Parietal lobe (tissue), 2 donors: ENCODE results near the gene PARP16. TPM values are rescaled to one million over a fixed set of nuclear protein-coding genes. Genes with fewer than 3 reads are reported as not detected.

Experiments
- small RNA-seq: library from RNA; depleted of rRNA; stranded (forward); fragments of <200 nt; gene quantifications from one replicate; pipeline ENCODE3, GENCODE V24; 2014; ENCODE audit warnings: low replicate concordance
- total RNA-seq: library from RNA; depleted of rRNA; stranded (reverse); fragments of >200 nt; gene quantifications from one replicate; pipeline ENCODE4 v1.2.3, GENCODE V29; 2014

The PARP16 gene
- 16.6 TPM for total RNA-seq

DNA sequence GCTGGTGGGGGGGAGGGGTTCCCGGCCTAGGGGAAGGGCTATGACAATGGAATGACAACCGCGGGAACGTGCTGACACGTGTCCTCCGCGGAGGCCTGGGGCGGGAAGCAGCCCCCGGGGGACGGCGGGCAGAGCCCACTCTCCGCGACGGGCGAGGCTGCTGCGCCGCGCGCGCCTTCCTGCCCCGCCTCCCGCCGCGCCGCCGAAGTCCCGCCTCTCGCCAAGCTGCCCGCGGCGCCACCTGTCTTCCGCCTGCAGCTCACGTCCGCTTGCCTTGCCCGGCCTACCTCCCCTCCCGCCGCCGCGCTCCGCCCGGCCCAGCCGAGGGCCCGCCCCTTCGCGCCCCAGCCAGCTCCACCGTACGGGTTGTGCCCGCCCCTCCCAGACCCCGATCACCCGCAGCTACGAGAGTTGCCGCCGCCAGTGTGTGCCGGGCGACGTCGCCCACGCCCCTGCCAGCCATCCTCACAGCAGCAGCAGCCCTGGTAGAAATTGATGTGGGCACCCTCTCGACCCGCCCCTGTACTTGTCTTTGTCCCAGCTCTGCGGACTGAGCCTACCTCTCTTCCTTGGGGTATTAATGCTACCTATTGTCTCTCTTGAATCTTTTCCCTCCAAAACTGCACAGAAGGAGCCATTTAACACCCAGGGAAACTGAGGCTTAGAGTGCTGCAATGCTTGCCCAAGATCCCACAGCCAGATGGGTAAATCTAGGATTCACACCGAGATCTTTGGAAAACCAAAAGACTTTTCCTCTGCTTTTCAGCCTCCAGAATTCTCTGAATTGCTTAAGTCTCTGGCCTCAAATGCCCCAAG is at the start of gene PARP16:
Gene PARP16, minus strand, starts transcription at position 180 of the 816 bp plus-strand sequence. CDS start 457 bp downstream, outside the sequence.

DNA sequence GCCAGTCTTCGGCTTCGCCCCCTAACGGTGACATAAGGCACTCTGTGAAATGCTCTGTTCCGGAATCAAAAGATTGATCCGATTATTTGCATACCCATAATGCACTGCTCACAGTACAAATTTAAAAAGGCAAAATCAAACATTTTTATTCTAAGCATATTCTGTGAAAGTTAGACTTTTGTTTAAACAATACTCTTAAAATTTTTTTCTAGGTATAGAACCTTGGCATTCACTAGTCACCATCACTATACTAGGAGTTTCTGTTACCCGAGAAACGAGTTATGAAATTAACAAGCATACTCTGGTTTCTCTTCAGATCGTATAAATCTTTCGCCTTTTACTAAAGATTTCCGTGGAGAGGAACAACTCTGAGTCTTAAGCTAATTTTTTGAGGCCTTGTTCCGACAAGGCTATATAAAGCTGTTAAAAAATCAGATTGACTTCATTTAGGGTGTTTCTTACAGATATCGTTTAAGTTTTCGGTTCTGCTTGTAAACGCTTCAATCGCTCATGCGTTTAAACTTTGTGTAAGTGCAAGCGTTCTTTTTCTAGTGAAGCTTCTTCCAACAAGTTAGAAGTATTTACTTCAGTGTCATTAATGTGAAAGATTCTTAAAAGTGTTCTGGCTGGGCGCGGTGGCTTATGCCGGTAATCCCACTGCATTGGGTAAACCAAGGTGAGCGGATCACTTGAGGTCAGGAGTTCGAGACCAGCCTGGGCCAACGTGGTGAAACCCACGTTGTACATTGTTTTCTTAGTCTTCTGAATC is 17.9 kb upstream of the PARP16 start, which contains the start of gene RNU5B-1:
Gene RNU5B-1, plus strand, starts transcription at position 297 of the 769 bp plus-strand sequence.

GRCh38 chr15:65210770-65211481 is 75.8 kb downstream of the PARP16 start, which contains the start of gene CILP:
Gene CILP (minus strand): TSS chr15:65211473. CDS start chr15:65209755, 1,718 bp downstream.

Small RNA genes lying within 50 kb of the gene (small RNA-seq; reads per million reads assigned to genes)
- gene AC068213.1 = not detected
- gene RNU5A-1 = 460,325 reads per million, percentile 100 among the genes with 10 or more reads in this experiment
- gene RNU5B-1 = 255,964 reads per million, percentile 100 among the genes with 10 or more reads in this experiment
- gene RNU6-686P = not detected
- gene SNORA24B = 0.12 reads per million

Other genes starting within 250 kb of the PARP16 start
- not detected for gene SLC51B, start 241.5 kb downstream of the PARP16 start, total RNA-seq
- 2.8 TPM for gene RASL12, start 218.9 kb downstream of the PARP16 start, total RNA-seq
- gene KBTBD13, start 210.1 kb downstream of the PARP16 start, total RNA-seq = not detected
- gene UBAP1L, start 171.7 kb downstream of the PARP16 start, total RNA-seq = 12.5 TPM
- 23.5 TPM for gene PDCD7, start 153.1 kb downstream of the PARP16 start, total RNA-seq
- gene CLPX, start 101.5 kb downstream of the PARP16 start, total RNA-seq = 66.7 TPM
- gene CILP, start 75.4 kb downstream of the PARP16 start, total RNA-seq = 0.63 TPM
- not detected for gene RNU5A-1, start 9.2 kb upstream of the PARP16 start, total RNA-seq
- not detected for gene RNU5B-1, start 17.8 kb upstream of the PARP16 start, total RNA-seq
- 23.2 TPM for gene IGDCC3, start 91.1 kb upstream of the PARP16 start, total RNA-seq
- 21.0 TPM for gene IGDCC4, start 136.1 kb upstream of the PARP16 start, total RNA-seq
- gene DPP8, start 230.8 kb upstream of the PARP16 start, total RNA-seq = 81.1 TPM
- 95.2 TPM for gene HACD3, start 243.6 kb upstream of the PARP16 start, total RNA-seq